Activated CD4-positive, alpha-beta T cell treated with anti-CD3 and anti-CD28 coated beads for 36 hours (primary cell): ENCODE measurements around the gene DNAH8. TPM values are rescaled to one million over a fixed set of nuclear protein-coding genes. Genes with fewer than 3 reads are reported as not detected.
A peak's percentile ranks its signal among the peaks of the same experiment; 100 is the strongest.

Experiments
- ATAC-seq: fragments of 200-7000 bp; cut with Tn5 transposase; one replicate; pipeline ENCODE4 v1.10.0; 2021; ENCODE audit warnings: mild to moderate bottlenecking, moderate library complexity
- CTCF ChIA-PET: fragments of 350-600 bp; sonication (Branson Sonifier 250); formaldehyde crosslinking; loops from one replicate; lab custom pipeline; 2021; ENCODE audit warnings: antibody characterized with exemption; lab: Charles Lee
- POLR2A ChIA-PET: fragments of 350-600 bp; sonication (Branson Sonifier 250); formaldehyde crosslinking; loops from one replicate; lab custom pipeline; 2021; ENCODE audit warnings: antibody characterized with exemption, inconsistent platforms; lab: Charles Lee
- DNase-seq: peaks from one replicate; pipeline ENCODE4 v3.0.0-alpha.2; 2020
- H3K27ac Mint-ChIP-seq: one replicate; pipeline ENCODE4 v1.8.0; 2021; ENCODE audit warnings: mixed read lengths
- H3K27me3 Mint-ChIP-seq: one replicate; pipeline ENCODE4 v1.8.0; 2021; ENCODE audit warnings: mixed read lengths
- H3K36me3 Mint-ChIP-seq: one replicate; pipeline ENCODE4 v1.8.0; 2021; ENCODE audit warnings: low read depth, mixed read lengths
- H3K4me1 Mint-ChIP-seq: one replicate; pipeline ENCODE4 v1.8.0; 2021; ENCODE audit warnings: mixed read lengths
- H3K4me3 Mint-ChIP-seq: one replicate; pipeline ENCODE4 v1.8.0; 2021; ENCODE audit warnings: mild to moderate bottlenecking, moderate library complexity, mixed read lengths
- H3K9me3 Mint-ChIP-seq: one replicate; pipeline ENCODE4 v1.8.0; 2021; ENCODE audit warnings: low read depth, mixed read lengths
- intact Hi-C, 2 experiments: fragments of 100-400 bp; cut with DNase I in 1 of 2; cut with micrococcal nuclease in 1 of 2; formaldehyde crosslinking; loops; one replicate each; pipeline versions ENCODE4 v1.14.2 to v1.15.1; 2022 to 2024; cut with DNase I, micrococcal nuclease
- total RNA-seq, 2 experiments: library from RNA; stranded (reverse); gene quantifications; one replicate each; pipeline ENCODE4 v1.2.3, GENCODE V29; 2021

Gene DNAH8
- total RNA-seq, 2 experiments from 2014 or later = 0.02 TPM; not detected in 1

DNA sequence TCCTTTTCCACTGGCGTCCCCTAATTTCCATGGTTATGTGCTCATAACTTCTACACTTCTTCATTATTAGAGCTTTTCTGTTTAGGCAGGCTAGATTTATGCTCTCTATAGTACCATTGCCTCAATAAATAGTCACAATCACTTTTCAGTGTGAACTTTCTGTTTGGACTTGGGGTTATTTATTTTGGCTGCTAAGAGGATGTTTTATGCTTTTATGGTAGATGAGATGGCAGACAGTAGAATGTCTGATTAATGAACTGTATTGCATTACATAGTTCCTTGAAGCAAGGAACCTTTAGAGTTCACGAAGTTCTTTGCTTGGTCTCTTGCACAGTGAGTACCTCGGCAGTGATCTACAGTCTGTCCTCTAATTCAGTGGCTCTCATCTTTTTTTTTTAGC, 6.9 kb downstream of the DNAH8 start:
- POLR2A ChIA-PET = no interaction called here
- DNase-seq (no peak), ATAC-seq (no peak)
- Mint-ChIP-seq H3K4me1 (peaks cover 10% of the 10 kb centered on the region), H3K4me3 (no peak overlapping the region), H3K27ac (no peak overlapping the region), H3K27me3 (peaks cover 23% of the 10 kb centered on the region), H3K9me3 (peaks cover 2% of the 10 kb centered on the region), H3K36me3 (no peaks in the 10 kb centered on the region)
- intact Hi-C loops = no loop called here
- CTCF ChIA-PET = interaction anchor here (1.5 kb wide), 1 partner anchor 31 kb away, joined by 3 read pairs; no protein-coding TSS in a partner anchor

DNA sequence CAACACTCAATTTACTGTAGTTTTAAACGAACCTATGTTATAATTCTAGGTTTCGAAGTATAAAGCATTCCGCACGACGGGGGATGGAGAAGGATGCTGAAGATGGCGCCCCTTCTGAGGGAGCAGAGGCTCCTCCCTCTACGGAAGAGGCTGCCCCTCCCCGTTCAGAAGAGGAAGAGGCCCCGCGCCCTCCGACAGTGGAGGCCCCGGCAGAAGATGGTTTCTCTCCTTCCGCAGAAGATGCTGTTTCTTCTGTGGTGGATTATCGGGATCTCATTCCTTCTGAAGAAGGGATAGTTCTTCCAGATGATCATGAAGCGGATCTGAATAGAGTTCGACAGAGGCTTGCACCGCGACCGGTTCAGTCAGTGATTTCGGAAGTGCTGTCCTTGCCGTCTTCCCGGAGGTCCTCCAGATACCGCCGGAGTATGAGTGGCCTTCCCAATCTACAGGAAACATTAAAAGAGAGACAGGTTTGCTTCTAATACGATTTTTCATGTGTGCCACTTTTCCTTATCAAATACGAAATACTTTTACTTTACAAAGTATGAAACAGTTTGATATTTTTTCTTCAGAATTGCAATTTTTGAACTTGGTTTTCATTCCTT, 7.7 kb downstream of the DNAH8 start:
- H3K4me3 Mint-ChIP-seq = no peak overlapping the region
- ATAC-seq (no peak), DNase-seq (no peak)
- H3K4me1 Mint-ChIP-seq = peaks cover 10% of the 10 kb centered on the region
- POLR2A ChIA-PET = no interaction called here
- intact Hi-C loops = no loop called here
- no peaks in the 10 kb centered on the region for H3K36me3 Mint-ChIP-seq
- CTCF ChIA-PET = no interaction called here
- H3K27ac Mint-ChIP-seq = no peak overlapping the region
- H3K9me3 Mint-ChIP-seq = peaks cover 2% of the 10 kb centered on the region
- H3K27me3 Mint-ChIP-seq = peaks cover 21% of the 10 kb centered on the region

DNA sequence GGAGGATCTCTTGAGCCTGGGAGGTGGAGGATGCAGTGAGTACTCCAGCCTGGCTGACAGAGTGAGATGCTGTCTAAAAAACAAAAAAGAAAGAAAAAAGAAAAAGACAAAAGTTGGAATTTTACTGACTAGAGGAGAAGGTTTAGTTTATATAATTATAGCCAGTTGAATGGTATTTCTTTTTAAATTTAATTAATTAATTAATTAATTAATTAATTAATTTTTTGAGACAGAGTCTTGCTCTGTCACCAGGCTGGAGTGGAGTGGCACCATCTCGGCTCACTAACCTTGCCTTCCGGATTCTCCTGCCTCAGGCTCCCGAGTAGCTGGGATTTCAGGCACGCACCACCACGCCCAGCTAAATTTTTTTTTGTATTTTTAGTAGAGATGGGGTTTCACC, 8.7 kb downstream of the DNAH8 start:
- intact Hi-C loops = no loop called here
- Mint-ChIP-seq H3K27ac (no peak overlapping the region), H3K36me3 (no peaks in the 10 kb centered on the region), H3K4me1 (peaks cover 10% of the 10 kb centered on the region), H3K4me3 (no peak overlapping the region), H3K27me3 (peaks cover 21% of the 10 kb centered on the region), H3K9me3 (peaks cover 2% of the 10 kb centered on the region)
- CTCF ChIA-PET = interaction anchor here (1.5 kb wide), 1 partner anchor 29 kb away, joined by 4 read pairs; no protein-coding TSS in a partner anchor
- POLR2A ChIA-PET = no interaction called here
- ATAC-seq (no peak), DNase-seq (no peak)

DNA sequence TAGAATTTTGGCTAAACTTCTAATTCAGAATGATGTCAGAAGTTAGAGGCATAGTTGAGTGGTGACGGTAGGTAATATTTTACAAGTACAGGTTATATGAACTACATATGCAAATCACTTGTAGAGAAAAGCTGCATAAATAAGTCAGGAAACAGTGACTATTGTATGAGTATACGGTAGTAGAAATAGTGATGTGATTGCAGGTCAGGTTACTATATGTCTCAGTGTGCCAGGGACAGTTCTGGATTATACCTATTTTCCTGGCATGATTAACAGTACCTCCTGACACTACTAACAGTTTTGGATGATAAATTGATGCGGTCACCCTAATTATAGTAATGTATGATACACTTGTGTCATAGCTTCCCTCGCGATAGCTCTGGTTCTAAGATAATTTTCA, 9.2 kb downstream of the DNAH8 start:
- peaks cover 15% of the 10 kb centered on the region for H3K27me3 Mint-ChIP-seq
- CTCF ChIA-PET = interaction anchor here (0.6 to 1.5 kb wide), 2 partner anchors 29 to 152 kb away, joined by 3 to 4 read pairs; no protein-coding TSS in a partner anchor
- intact Hi-C loops = no loop called here
- no peak for DNase-seq
- no peak overlapping the region for H3K4me3 Mint-ChIP-seq
- POLR2A ChIA-PET = no interaction called here
- no peaks in the 10 kb centered on the region for H3K36me3 Mint-ChIP-seq
- no peak overlapping the region for H3K27ac Mint-ChIP-seq
- H3K9me3 Mint-ChIP-seq = peaks cover 2% of the 10 kb centered on the region
- peak; percentile 6 for ATAC-seq
- H3K4me1 Mint-ChIP-seq = peaks cover 10% of the 10 kb centered on the region

DNA sequence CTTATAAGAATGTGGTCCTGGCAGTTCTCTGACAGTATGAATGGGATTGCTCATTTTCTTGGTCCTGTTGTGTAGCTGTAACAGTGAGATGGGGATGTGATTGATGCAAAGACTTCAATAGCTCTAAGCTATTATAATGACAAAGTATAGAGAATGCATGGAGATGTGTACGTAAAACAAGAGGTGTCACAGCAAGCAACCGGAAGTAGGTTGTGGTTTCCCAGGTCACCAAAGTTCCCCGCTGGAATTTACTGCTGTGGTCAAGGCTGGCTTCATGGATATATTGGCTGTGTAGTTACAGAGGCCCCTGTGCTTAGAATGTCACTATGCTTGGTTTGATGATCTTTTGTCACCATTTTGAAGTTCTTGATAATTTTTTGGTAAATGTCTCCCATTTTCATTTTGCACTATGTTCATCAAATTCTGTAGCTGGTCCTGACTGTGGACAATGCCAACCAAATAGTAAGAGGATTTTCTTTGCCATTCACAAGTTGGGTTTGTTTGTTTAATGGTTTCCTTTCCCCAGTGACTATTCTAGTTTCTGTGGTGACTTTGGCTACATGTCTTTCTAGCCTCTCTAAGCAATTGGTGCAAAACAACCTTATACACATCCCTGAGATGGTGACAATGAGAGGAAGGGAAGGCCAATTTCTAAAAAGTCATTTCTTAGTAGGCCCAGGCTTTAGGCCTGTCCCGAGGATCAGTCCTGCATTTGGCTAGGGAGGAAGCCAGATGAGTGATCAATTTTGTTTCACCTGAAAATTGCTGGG, 10.5 kb downstream of the DNAH8 start:
- H3K4me3 Mint-ChIP-seq = no peak overlapping the region
- CTCF ChIA-PET = interaction anchor here (0.5 to 1.5 kb wide), 2 partner anchors 28 to 399 kb away, joined by 3 to 4 read pairs; no protein-coding TSS in a partner anchor
- peaks cover 8% of the 10 kb centered on the region for H3K27me3 Mint-ChIP-seq
- DNase-seq (peak; percentile 13), ATAC-seq (peak; percentile 63)
- intact Hi-C loops = no loop called here
- H3K36me3 Mint-ChIP-seq = no peaks in the 10 kb centered on the region
- H3K27ac Mint-ChIP-seq = no peak overlapping the region
- POLR2A ChIA-PET = interaction anchor here (0.5 kb wide), 1 partner anchor 22 kb away, joined by 3 read pairs; the partner anchor contains the start of gene GLO1
- no peaks in the 10 kb centered on the region for H3K9me3 Mint-ChIP-seq
- H3K4me1 Mint-ChIP-seq = peaks cover 10% of the 10 kb centered on the region

DNA sequence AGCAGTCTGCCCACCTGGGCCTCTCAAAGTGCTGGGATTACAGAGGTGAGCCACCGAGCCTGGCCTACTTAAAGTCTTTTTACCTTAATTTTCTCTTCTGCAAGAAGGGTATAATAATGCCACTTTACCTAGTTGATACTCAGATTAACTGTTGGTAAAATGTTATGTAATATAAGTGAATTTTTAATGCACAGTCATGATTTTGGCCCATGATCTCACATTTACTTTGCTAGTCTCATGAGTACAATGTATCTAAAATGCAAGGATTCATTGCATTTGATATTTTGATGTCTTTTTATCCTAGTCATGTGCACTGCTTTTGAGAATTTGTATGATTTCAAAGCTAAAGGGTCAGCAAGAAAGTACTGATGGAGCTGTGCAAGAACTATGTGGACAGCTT, 13.1 kb downstream of the DNAH8 start:
- Mint-ChIP-seq H3K4me3 (no peak overlapping the region), H3K36me3 (no peaks in the 10 kb centered on the region), H3K9me3 (no peaks in the 10 kb centered on the region), H3K27ac (no peak overlapping the region), H3K27me3 (peaks cover 3% of the 10 kb centered on the region), H3K4me1 (peaks cover 10% of the 10 kb centered on the region)
- CTCF ChIA-PET = interaction anchor here (0.5 to 1.7 kb wide), 2 partner anchors 8 to 1599 kb away, joined by 3 to 6 read pairs; no protein-coding TSS in a partner anchor
- POLR2A ChIA-PET = no interaction called here
- no peak for ATAC-seq
- intact Hi-C loops = no loop called here
- DNase-seq = no peak

DNA sequence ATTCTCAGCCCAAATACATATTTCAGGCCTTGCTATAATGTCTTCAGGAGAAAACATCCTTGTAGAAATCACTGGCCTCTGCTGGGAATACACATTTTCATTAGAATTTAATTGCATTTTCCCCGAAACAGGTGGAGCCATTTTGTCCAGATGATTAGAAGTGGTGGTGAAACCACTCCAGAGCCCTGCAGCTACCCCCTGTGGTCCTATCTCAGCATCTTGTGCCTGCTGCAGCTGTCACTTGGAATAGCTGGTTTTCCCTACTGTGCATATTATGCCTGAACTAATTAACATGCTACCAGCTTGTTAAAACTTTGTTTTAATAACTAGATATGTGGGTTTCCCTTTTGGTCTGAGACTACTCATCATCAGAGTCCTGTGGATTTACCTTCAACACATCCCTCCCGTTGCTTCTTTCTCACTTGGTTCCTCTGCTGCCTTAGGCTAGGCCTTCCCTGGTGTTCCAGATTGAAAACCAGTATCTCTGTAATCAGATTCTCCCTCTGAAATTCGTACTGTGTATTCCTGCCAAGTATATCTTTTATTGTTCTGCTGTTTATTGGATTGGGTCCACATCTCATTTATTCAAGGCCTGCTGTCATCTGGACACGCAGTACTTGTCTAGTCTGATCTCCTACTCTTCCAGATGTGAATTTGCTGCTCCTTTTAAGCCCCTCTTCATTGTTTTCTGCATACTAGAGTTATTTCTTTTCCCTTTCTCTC, 15.2 kb downstream of the DNAH8 start:
- intact Hi-C loops = no loop called here
- Mint-ChIP-seq H3K36me3 (no peaks in the 10 kb centered on the region), H3K4me3 (no peak overlapping the region), H3K4me1 (peaks cover 8% of the 10 kb centered on the region), H3K27ac (no peak overlapping the region), H3K9me3 (peaks cover under 1% of the 10 kb centered on the region), H3K27me3 (peaks cover 9% of the 10 kb centered on the region)
- ChIA-PET CTCF (interaction anchor here (0.9 kb wide), 1 partner anchor 18 kb away, joined by 4 read pairs; no protein-coding TSS in a partner anchor), POLR2A (no interaction called here)
- ATAC-seq (no peak), DNase-seq (no peak)

DNA sequence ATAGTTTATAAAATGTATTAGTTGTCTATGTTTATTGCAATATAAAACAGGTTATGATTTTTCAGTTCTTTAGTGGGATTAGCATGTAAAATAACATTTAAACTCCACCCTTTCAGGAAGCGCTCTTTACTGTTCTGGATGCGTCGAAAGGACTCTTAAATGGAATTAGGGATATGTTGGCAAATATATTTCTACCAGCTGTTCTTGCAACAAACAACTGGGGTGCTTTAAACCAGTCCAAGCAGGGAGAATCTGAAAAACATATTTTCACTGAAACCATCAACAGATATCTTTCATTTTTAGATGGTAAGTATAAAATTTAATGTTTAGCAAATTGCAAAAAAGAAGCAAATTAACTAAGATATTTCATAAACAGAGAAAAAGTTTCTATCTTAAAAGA, 21.8 kb downstream of the DNAH8 start:
- H3K9me3 Mint-ChIP-seq = peaks cover 3% of the 10 kb centered on the region
- ChIA-PET CTCF (interaction anchor here (1.9 kb wide), 1 partner anchor 10 kb away, joined by 6 read pairs; no protein-coding TSS in a partner anchor), POLR2A (no interaction called here)
- DNase-seq (no peak), ATAC-seq (no peak)
- H3K27ac Mint-ChIP-seq = no peak overlapping the region
- H3K4me1 Mint-ChIP-seq = no peaks in the 10 kb centered on the region
- intact Hi-C loops = no loop called here
- H3K27me3 Mint-ChIP-seq = peaks cover 25% of the 10 kb centered on the region
- H3K36me3 Mint-ChIP-seq = no peaks in the 10 kb centered on the region
- no peak overlapping the region for H3K4me3 Mint-ChIP-seq

DNA sequence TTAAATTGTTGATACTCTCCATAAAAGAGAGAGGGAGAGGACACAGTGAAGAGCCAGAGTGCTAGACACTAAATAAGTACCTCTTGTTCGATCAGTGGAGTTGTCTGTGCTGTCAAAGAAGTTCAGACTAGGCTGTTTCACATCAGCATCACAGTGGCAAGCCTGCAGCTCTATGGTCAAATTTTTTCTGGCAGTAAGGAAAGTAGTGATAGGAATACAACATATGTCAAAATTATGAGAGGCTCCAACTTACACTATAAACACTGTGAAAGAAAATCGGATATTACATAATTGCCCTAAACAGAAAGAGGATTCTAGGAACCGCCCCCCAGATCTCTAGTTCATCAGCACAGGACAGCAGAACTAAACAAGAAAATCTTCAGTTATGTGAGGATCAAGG, 23.1 kb downstream of the DNAH8 start:
- ChIA-PET POLR2A (no interaction called here), CTCF (no interaction called here)
- intact Hi-C loops = no loop called here
- no peak for ATAC-seq
- Mint-ChIP-seq H3K4me3 (no peak overlapping the region), H3K27me3 (peaks cover 27% of the 10 kb centered on the region), H3K36me3 (no peaks in the 10 kb centered on the region), H3K27ac (no peak overlapping the region), H3K4me1 (no peaks in the 10 kb centered on the region), H3K9me3 (peaks cover 3% of the 10 kb centered on the region)
- DNase-seq = no peak

DNA sequence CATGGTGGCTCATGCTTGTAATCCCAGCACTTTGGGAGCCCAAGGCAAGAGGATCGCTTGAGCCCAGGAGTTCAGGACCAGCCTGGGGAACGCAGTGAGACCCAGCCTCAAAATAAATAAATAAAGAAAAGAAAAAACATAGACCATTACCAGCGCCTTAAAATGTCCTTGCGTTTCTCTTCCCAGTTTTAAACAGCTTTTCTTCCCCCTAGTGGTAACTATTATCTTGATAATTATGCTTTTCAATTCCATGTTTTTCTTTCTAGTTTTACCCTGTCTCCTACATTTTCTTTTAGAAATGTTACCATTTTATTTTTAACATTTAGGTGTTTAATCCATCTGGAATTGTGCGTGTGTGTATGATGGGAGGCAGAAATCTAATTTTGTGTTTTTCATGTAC, 24.4 kb downstream of the DNAH8 start:
- Mint-ChIP-seq H3K4me3 (no peak overlapping the region), H3K27me3 (peaks cover 29% of the 10 kb centered on the region), H3K4me1 (no peaks in the 10 kb centered on the region), H3K27ac (no peak overlapping the region), H3K36me3 (no peaks in the 10 kb centered on the region), H3K9me3 (peaks cover 3% of the 10 kb centered on the region)
- ATAC-seq (no peak), DNase-seq (no peak)
- intact Hi-C loops = no loop called here
- CTCF ChIA-PET = interaction anchor here (1.1 to 1.4 kb wide), 2 partner anchors 13 to 18 kb away, joined by 3 to 4 read pairs; no protein-coding TSS in a partner anchor
- POLR2A ChIA-PET = no interaction called here

DNA sequence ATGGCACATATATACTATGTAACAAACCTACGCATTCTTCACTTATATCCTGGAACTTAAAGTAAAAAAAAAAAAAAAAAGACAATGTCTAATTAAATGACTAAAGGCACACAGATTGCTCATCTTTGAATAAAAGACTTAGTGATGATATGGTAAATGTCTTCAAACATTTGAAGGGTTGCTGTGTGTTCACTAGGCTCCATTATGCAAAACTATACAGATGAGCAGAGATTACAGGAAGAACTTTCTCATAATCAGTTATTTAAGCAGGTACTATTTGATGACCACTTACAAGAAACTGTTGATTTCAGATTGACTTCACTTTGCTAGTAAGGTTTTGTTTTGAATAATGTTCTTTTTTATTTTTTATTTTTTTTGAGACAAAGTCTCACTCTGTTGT, 34.4 kb downstream of the DNAH8 start:
- Mint-ChIP-seq H3K4me3 (no peak overlapping the region), H3K27ac (no peak overlapping the region), H3K4me1 (peaks cover 10% of the 10 kb centered on the region), H3K27me3 (peaks cover 10% of the 10 kb centered on the region), H3K9me3 (no peaks in the 10 kb centered on the region), H3K36me3 (no peaks in the 10 kb centered on the region)
- DNase-seq = no peak
- intact Hi-C loops = no loop called here
- POLR2A ChIA-PET = no interaction called here
- CTCF ChIA-PET = no interaction called here
- peak; percentile 26 for ATAC-seq
